B cell (primary cell): ENCODE results near the gene SF3B6. TPM values are rescaled to one million over a fixed set of nuclear protein-coding genes. Genes with fewer than 3 reads are reported as not detected.

ENCODE experiments used
- ATAC-seq: fragments of 200-7000 bp; cut with Tn5 transposase; one replicate; pipeline ENCODE4 v1.10.0; 2021; ENCODE audit warnings: low read depth, mild to moderate bottlenecking, moderate number of reproducible peaks, moderate library complexity
- CTCF ChIA-PET: fragments of 350-600 bp; sonication (Branson Sonifier 250); formaldehyde crosslinking; loops from one replicate; lab custom pipeline; 2021; ENCODE audit warnings: antibody characterized with exemption, inconsistent platforms; lab: Charles Lee
- POLR2A ChIA-PET: fragments of 350-600 bp; sonication (Branson Sonifier 250); formaldehyde crosslinking; loops from one replicate; lab custom pipeline; 2021; ENCODE audit warnings: antibody characterized with exemption; lab: Charles Lee
- DNase-seq: peaks from one replicate; pipeline ENCODE4 v3.0.0; 2013
- H2AFZ ChIP-seq: 2 replicates; pipeline ENCODE4 v1.6.1; 2012; ENCODE audit warnings: mild to moderate bottlenecking, low read depth, low read length; ENCODE audit not compliant: insufficient read depth, poor library complexity, severe bottlenecking
- H3K27ac ChIP-seq, 2 donors: 1 replicate in 1 of 2; 2 replicates in 1 of 2; pipeline ENCODE4 v1.5.1; 2012 to 2013; ENCODE audit warnings: low read length in 2 of 2, mild to moderate bottlenecking in 2 of 2, moderate library complexity in 1 of 2
- H3K27me3 ChIP-seq, 4 experiments: fragments of 200-600 bp in 1 of 4; sonication (generic) in 1 of 4; replicated peaks in 1 of 4; 1 replicate in 2 of 4; 2 replicates in 2 of 4; pipeline versions ENCODE4 v1.6.1 to v1.7.0; 2013 to 2016; ENCODE audit warnings: low read length in 3 of 4, mild to moderate bottlenecking in 2 of 4, mixed read lengths in 1 of 4, moderate library complexity in 1 of 4; ENCODE audit not compliant: insufficient read depth in 4 of 4, control insufficient read depth in 3 of 4; ENCODE audit errors: control extremely low read depth in 1 of 4
- H3K36me3 ChIP-seq, 2 experiments: replicated peaks in 1 of 2; 1 replicate in 1 of 2; 2 replicates in 1 of 2; pipeline versions ENCODE4 v1.6.1 to v1.7.1; 2013; ENCODE audit warnings: low read length in 1 of 2; ENCODE audit not compliant: insufficient read depth in 2 of 2, control insufficient read depth in 1 of 2; ENCODE audit errors: control extremely low read depth in 1 of 2, extremely low read depth in 1 of 2
- H3K4me1 ChIP-seq, 2 donors: fragments of 200-600 bp in 1 of 2; sonication (generic) in 1 of 2; 1 replicate in 1 of 2; 2 replicates in 1 of 2; pipeline versions ENCODE4 v1.5.1 to v1.6.1; 2013 to 2017; ENCODE audit warnings: low read length in 2 of 2; ENCODE audit not compliant: control insufficient read depth in 2 of 2, insufficient read depth in 2 of 2
- H3K4me2 ChIP-seq: replicated peaks from 2 replicates; pipeline ENCODE3; 2012; ENCODE audit warnings: mild to moderate bottlenecking, low read depth, low read length; ENCODE audit not compliant: poor library complexity, severe bottlenecking
- H3K4me3 ChIP-seq, 5 experiments: fragments of 200-600 bp in 1 of 5; sonication (generic) in 1 of 5; 1 replicate in 3 of 5; 2 replicates in 2 of 5; pipeline versions ENCODE4 v1.5.1 to v1.7.0; 2011 to 2016; ENCODE audit warnings: low read length in 4 of 5, mild to moderate bottlenecking in 4 of 5, low read depth in 2 of 5, control low read depth in 1 of 5, moderate library complexity in 1 of 5; ENCODE audit not compliant: insufficient read depth in 1 of 5; ENCODE audit errors: control extremely low read depth in 1 of 5, extremely low read depth in 1 of 5
- H3K79me2 ChIP-seq: fragments of 200-600 bp; sonication (generic); one replicate; pipeline ENCODE4 v1.6.0; 2016; ENCODE audit warnings: low read length; ENCODE audit not compliant: control insufficient read depth, insufficient read depth
- H3K9ac ChIP-seq: fragments of 200-600 bp; sonication (generic); 2 replicates; pipeline ENCODE4 v1.6.1; 2017; ENCODE audit warnings: mild to moderate bottlenecking, low read length, moderate library complexity
- H3K9me3 ChIP-seq, 3 donors: one replicate each; pipeline versions ENCODE4 v1.6.1 to v1.7.1; 2013; ENCODE audit warnings: low read length in 2 of 3; ENCODE audit not compliant: control insufficient read depth in 2 of 3, insufficient read depth in 1 of 3; ENCODE audit errors: control extremely low read depth in 1 of 3
- H4K20me1 ChIP-seq: 2 replicates; pipeline ENCODE4 v1.6.0; 2012; ENCODE audit warnings: mild to moderate bottlenecking, low read length; ENCODE audit not compliant: insufficient read depth, control insufficient read depth, poor library complexity, severe bottlenecking
- H3K27ac Mint-ChIP-seq: one replicate; pipeline ENCODE4 v1.8.0; 2021; ENCODE audit warnings: mixed read lengths
- H3K27me3 Mint-ChIP-seq: one replicate; pipeline ENCODE4 v1.8.0; 2021; ENCODE audit warnings: mixed read lengths
- H3K4me1 Mint-ChIP-seq: one replicate; pipeline ENCODE4 v1.8.0; 2021; ENCODE audit warnings: mixed read lengths
- H3K4me3 Mint-ChIP-seq: one replicate; pipeline ENCODE4 v1.8.0; 2021; ENCODE audit warnings: mixed read lengths
- H3K9me3 Mint-ChIP-seq: one replicate; pipeline ENCODE4 v1.8.0; 2022; ENCODE audit warnings: mixed read lengths; ENCODE audit not compliant: insufficient read depth
- CTCF ChIP-seq: fragments of 200-600 bp; IDR thresholded peaks from one replicate; pipeline ENCODE4 v1.8.0; 2022; ENCODE audit warnings: antibody characterized with exemption, mild to moderate bottlenecking
- EZH2 ChIP-seq: IDR thresholded peaks from 2 replicates; pipeline ENCODE4 v1.6.1; 2012; ENCODE audit warnings: borderline replicate concordance, low read depth, mild to moderate bottlenecking, moderate library complexity, low read length; ENCODE audit not compliant: insufficient read depth, poor library complexity, severe bottlenecking
- WGBS: methylation state at CpG from one replicate; pipeline ENCODE4 v1.1.5; 2013; ENCODE audit warnings: missing lambda C conversion rate; ENCODE audit not compliant: insufficient coverage; 5-methylcytosine and 5-hydroxymethylcytosine counted together
- intact Hi-C: fragments of 100-400 bp; cut with micrococcal nuclease; formaldehyde crosslinking; loops from one replicate; pipeline ENCODE4 v1.10.0; 2022
- polyA plus RNA-seq: library from polyadenylated mRNA; depleted of rRNA; stranded (reverse); fragments of >200 nt; gene quantifications from 2 replicates; pipeline ENCODE4 v1.2.3, GENCODE V29; 2012
- total RNA-seq, 2 donors: library from RNA; stranded (reverse); fragments of 120-200 nt in 1 of 2; gene quantifications; 1 replicate in 1 of 2; 2 replicates in 1 of 2; pipeline versions ENCODE4 v1.2.3 to v1.2.4, GENCODE V29; 2013 to 2022

The SF3B6 gene
- total and polyA plus RNA-seq, 2 donors (not counting 1 experiment from before 2014, with no cell fraction given), result 47.2 to 48.4 TPM

GRCh38 chr2:24122366-24123194 lies 46.5 kb upstream of the SF3B6 start:
- Mint-ChIP-seq H3K4me3 (peak overlapping the region; percentile 87), H3K27me3 (no peaks in the 10 kb centered on the region), H3K27ac (peak overlapping the region; percentile 86), H3K9me3 (no peaks in the 10 kb centered on the region), H3K4me1 (peaks cover 20% of the 10 kb centered on the region)
- TF ChIP-seq CTCF, result no peak
- no peak for TF ChIP-seq EZH2
- Histone ChIP-seq H3K27ac (peak overlapping the region; percentile 57 to 80), H3K79me2 (no peaks in the 10 kb centered on the region), H3K9me3 (no peaks in the 10 kb centered on the region), H3K4me3 (peak overlapping the region in 4 of 5 experiments; percentile 71 to 80 (median 74)), H3K9ac (peak overlapping the region; percentile 79), H2AFZ (peak overlapping the region; percentile 82), H3K4me2 (peak overlapping the region; percentile 86), H3K4me1 (peaks cover 5 to 18% of the 10 kb centered on the region in 2 donors), H3K36me3 (no peaks in the 10 kb centered on the region), H3K27me3 (no peaks in the 10 kb centered on the region), H4K20me1 (no peaks in the 10 kb centered on the region)
- ChIA-PET CTCF (interaction anchor here (1.3 to 1.9 kb wide), 4 partner anchors 38 to 298 kb away, joined by 3 to 9 read pairs (median 5); partner anchors contain the start of genes TP53I3 and WDCP), POLR2A (interaction anchor here (0.6 to 1.3 kb wide), 3 partner anchors 46 to 663 kb away, joined by 5 to 11 read pairs (median 6); partner anchors contain the start of genes ATAD2B and SF3B6)
- 10% methylated on average over 10 of the region's 15 CpGs for WGBS
- ATAC-seq (no peak), DNase-seq (peak; percentile 15)
- intact Hi-C loops, result loop anchor here (1.0 kb wide), 3 partner anchors 46 to 195 kb away; partner anchors contain the start of genes ATAD2B, SF3B6 and WDCP

GRCh38 chr2:24121469-24121868 lies 45.3 kb upstream of the SF3B6 start:
- POLR2A ChIA-PET, result no interaction called here
- H3K27ac ChIP-seq, result no peak overlapping the region
- no peak for DNase-seq
- no peaks in the 10 kb centered on the region for H3K36me3 ChIP-seq
- WGBS, result 95% methylated on average over 3 of the region's 4 CpGs
- peaks cover 5 to 18% of the 10 kb centered on the region in 2 donors for H3K4me1 ChIP-seq
- no peaks in the 10 kb centered on the region for H3K9me3 ChIP-seq
- TF ChIP-seq EZH2 (no peak), CTCF (no peak)
- intact Hi-C loops, result no loop called here
- H3K27me3 ChIP-seq, result no peaks in the 10 kb centered on the region
- peaks cover 20% of the 10 kb centered on the region for H3K4me1 Mint-ChIP-seq
- CTCF ChIA-PET, result interaction anchor here (1.3 to 1.9 kb wide), 4 partner anchors 37 to 74 kb away, joined by 3 to 9 read pairs (median 4); partner anchors contain the start of genes TP53I3 and WDCP
- H2AFZ ChIP-seq, result no peak overlapping the region
- no peaks in the 10 kb centered on the region for H3K79me2 ChIP-seq
- peak overlapping the region; percentile 37 for H3K27ac Mint-ChIP-seq
- H3K9me3 Mint-ChIP-seq, result no peaks in the 10 kb centered on the region
- no peak overlapping the region for H3K9ac ChIP-seq
- H4K20me1 ChIP-seq, result no peaks in the 10 kb centered on the region
- H3K27me3 Mint-ChIP-seq, result no peaks in the 10 kb centered on the region
- no peak overlapping the region for H3K4me3 Mint-ChIP-seq
- no peak overlapping the region for H3K4me3 ChIP-seq
- ATAC-seq, result no peak
- H3K4me2 ChIP-seq, result no peak overlapping the region
